Left colon (tissue), 2 donors: ENCODE data around the gene CLN6. TPM values are rescaled to one million over a fixed set of nuclear protein-coding genes. Genes with fewer than 3 reads are reported as not detected.

Experiments
- ATAC-seq: fragments of 200-7000 bp; cut with Tn5 transposase; one replicate; pipeline ENCODE4 v1.9.1; 2020; ENCODE audit warnings: mild to moderate bottlenecking, moderate library complexity
- DNase-seq, 2 donors: peaks; one replicate each; pipeline ENCODE4 v3.0.0-alpha.2; 2020
- intact Hi-C, 2 donors: fragments of 100-400 bp; cut with DNase I in 1 of 2; cut with micrococcal nuclease in 1 of 2; formaldehyde crosslinking; loops; one replicate each; pipeline versions ENCODE4 v1.11.2 to v1.14.0; 2022; cut with DNase I, micrococcal nuclease
- total RNA-seq, 2 donors: library from RNA; stranded (reverse); fragmentation: NEBNext Ultra II Directional; extraction: Animal tissue kit (Norgen Biotek cat#: 25700); gene quantifications; one replicate each; pipeline ENCODE4 v1.2.1, GENCODE V29; 2021
- donor health status: DM: no; HTN: no; CAD: no.
- donor health status: DM: yes; HTN: yes; CAD: no.

The CLN6 gene
- total RNA-seq, 2 donors from 2014 or later: 24.6 to 32.2 TPM

DNA sequence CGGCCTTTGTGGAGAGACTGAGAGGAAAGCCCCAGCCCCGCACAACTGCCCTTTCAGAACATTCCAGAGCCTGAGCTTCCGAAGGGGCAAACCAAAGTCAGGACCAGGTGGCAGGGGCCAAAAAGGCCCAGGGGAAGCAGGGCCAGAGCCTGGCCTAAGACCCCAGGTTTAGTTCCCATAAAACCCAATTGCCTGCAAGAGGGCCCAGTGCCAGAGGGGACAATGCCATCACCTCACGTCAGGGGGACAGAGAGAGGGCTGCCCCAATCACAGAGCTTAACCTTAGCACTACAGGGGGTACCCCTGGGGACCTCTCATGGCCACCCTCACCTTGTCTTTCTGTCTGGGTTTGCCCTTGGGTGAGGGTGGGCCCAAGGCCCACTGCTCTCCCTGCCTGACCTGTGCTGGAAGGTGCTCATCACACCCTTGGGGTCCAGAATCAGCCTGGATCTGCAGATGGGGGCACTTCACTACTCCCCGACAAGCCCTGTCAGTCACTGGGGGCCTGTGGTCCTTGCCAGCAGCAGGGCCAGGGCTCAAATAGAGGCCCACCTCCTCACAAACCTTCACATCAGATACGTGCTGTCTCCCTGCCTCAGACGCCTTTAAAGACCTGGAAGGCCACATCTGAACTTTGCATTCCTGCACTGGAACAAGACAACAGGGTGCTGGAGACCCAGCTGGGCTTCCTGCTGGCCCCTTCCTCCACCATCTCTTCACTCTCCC is 28.2 kb downstream of the CLN6 start:
- no peak for DNase-seq
- ATAC-seq: no peak
- intact Hi-C loops: no loop called here

DNA sequence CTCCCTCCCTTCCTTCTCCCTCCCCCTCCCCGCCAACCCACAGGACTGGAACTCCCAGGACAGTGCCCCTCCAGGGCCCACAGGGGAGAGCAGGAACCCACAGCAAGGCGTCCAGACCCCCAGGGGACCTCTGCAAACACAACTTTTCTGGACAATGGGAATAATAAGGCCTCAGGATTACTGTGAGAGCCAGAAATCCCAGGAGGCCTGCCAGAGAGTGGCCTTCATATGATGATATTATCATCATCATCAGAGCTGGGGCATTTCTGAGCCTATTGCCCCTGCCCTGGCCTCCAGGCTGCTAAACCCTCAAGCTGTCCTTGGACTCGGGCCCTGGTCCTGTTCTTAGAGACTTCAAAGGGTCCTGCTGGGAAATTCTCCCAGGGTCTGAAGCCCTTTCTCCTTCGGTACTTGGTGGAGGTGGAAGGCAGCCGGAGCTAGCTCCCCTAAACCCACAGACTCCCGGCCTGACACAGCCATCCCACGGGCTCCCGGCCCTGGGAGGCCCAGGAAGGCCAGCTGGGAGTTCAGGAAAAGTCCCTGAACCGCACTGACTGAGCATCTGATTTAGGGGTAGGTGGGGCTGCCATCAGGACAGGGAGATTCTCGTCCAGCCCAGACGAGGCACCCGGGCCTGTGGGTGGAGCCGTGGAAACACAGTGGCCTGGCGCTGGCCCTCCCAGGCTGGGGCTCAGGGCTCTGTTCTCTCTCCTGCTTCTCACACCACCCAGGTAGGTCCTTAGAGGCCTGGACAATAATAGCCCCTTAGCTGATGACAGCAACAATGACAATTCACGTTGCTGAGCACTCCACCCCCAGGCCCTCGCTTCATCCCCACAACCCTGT is 29.3 kb downstream of the CLN6 start:
- intact Hi-C loops: no loop called here
- ATAC-seq (no peak), DNase-seq (no peak)

DNA sequence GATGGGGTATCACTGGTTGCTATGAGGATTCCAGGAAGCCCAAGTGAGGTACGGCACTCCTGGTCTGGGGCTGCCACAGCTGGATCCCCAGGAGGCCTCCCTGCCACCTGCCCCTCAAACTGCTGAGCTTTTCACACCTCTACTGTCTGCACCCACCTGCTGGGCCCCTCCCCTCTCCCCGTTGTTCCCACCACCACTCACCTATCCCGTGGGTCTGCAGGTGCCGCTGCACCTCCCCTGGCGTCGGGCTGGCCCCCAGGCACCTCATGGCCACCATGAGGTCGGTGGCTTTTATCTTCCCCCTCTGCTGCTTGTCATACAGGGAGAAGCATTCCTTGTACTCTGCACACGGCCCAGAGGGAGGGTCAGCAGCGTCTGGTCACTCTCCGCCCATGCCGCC is 30.2 kb downstream of the CLN6 start:
- ATAC-seq (no peak), DNase-seq (no peak)
- intact Hi-C loops: no loop called here

DNA sequence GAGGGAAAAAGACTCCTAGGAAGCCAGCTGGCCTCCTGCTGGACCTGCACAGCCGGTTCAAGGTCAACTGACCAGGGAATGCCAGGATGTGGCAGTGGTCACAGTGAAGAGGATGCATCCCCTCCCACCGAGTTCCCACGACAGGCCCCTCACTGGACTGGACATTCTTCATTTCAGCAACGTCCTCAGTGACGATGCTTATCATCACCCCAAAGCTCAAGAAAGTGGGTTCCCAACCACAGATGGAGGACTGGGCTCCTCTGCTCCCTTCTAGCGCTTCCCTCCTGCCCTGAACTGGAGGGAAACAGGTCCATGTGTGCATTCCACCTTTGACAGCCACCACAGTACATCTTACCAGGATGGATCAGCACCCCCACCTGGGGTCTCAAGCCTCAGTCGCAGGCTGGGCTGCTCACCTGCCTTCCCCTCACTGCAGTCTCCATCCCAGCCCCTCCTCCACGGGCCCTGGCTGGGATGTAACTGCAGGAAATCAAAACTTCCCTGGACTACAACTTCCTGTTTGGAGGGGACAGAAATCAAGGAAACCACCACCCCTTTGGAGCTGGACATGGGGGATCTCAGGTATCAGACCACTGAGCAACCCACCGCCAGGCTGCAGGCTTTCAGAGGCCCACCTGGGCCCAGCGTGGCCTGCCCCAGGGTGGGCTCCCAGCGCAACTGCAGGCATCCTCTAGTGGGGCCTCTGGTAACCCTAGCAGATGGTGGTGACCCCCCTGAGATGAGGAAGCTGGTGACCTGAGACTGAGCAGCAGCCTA is 31.7 kb downstream of the CLN6 start:
- no peak for ATAC-seq
- intact Hi-C loops: no loop called here

DNA sequence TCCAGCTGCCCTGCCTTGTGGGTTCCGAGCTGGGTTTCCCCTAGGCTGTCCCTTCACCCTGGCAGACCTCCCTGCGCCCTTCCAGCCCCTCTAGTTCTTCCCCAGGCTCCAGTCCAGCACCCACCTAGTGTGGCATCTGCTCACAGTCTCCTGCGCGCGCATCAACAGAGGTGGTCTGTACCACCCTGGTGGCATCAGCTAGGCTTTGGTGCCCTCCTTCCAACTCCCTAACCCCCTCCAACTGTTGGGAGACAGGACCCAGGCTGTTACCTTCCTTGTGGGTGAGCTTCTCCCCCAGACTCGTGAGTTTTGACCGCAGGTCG is 32.4 kb downstream of the CLN6 start:
- DNase-seq (no peak), ATAC-seq (no peak)
- intact Hi-C loops: no loop called here

More for the DNA sequence above, 31.7 kb downstream of the CLN6 start:
- DNase-seq: no peak

DNA sequence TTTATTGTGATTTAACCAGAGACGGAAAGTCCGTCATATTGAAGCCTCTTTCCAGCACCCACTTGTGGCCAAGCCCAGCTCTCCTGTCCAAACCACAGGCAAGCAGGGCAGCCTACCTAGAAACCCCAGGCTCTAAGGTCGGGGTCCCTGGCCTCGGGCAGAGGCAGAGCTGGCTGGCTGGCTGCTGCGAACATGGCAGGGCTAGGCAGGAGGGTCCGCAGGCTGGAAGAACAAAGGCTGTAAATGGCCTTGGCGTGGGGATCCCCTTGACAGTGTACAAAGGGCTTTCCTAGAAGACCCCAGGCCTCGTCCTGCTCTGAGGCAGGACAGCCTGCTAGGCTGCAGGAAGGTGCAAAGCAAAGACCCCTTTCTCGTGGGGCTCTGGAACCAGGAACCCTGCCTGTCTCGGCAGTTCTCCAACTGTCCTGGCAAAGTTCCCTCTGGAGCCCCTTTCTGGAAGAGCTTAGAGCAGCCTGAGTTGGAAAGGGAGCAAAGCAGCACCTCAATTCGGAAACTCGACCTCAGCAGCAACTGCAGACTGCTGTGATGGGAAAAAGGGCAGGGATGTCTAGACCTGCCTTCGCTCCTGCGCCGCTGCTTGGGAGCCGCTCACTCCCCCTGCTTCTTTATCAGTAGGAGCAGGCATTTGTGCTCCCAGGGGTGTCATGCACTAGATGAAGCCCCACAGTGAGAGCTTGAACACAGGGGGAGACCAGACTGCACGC is 32.9 kb downstream of the CLN6 start:
- intact Hi-C loops: no loop called here
- no peak for ATAC-seq
- no peak for DNase-seq

DNA sequence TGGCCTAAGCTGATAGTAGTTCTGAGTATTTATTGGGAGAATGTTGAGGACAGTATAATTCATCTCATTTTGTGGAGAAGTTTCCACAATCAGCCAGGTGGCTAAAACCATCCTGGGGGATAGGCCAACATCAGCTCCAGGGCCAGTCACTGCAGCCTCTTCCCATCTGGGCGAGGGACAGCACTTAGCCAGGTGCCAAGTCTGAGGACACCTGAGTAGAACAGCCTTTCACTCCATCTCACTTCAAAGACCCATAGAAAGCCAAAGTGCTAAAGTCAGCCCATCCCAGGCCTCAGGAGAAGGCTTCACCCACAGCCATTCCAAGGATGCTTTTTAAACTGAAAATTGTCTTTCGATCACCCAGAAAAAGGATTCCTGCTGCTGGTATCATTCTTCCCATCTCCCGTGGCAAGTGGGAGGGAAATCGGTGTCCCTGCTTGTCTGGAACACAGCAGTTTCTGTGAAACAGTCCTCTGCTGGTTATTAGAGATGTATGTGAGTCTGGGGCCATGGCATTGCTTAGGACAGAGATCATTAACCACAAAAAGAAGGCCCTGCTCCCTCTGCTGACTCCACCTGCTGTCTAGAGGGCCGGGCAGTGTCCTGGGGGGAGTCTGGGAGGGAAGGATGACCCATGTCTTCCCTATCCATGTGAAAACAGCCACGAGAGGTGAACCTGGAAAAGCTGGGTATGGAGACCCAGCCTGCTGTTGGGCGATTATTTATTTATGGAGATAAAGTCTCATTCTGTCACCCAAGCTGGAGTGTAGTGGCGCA is 34.0 kb downstream of the CLN6 start:
- ATAC-seq (peak; percentile 5), DNase-seq (no peak)
- intact Hi-C loops: no loop called here

DNA sequence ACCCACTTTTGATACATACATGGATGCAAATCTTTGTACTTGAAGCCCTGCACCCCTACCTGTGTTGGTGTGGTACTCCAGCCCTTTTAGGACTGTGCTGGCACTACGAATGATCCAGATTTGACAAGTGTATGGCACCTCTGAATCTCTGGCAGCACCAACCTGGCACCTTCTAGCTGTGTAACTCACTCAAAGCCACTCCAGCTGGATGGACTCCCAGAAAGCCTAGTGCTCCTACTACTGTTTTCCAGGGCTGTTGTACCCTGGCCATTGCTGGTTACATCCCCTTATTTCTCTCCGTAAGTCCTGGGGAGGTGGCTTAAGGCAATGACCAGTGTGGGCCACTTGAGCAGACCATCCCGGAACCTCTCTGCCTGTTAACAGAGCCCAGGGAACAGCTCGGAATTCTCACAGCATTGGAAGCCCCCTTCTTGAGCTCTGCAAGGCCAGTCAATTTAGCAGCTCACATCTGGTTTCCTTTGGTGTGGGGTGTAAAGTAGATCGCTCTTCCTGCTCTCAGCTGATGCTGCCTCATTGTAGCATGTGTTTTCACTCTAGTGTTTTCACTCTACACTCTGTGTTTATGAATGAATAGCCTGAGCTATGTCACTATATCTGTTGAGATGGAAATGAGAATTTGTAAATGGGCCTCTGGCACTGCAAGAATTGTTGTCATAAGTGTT is 36.6 kb downstream of the CLN6 start:
- ATAC-seq (no peak), DNase-seq (no peak)
- intact Hi-C loops: no loop called here

DNA sequence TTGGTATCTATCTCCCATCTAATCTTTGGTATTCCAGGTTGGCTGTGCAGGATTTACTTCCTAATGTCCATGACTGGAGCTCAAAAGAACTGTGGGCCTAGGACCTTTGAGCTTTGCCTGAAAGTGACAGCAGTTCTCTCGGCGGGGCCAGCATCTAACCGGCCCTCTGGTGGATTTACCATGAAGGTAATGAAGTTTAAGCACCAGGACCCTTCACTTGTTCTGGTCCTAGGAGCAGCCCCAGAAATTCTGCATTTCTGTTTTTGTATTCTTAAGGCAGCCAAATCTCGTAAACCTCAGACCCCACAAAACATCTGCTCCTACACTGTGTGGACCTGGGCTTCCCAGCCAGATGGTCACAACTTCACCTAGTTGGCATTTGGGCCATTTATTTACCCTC is 37.4 kb downstream of the CLN6 start:
- intact Hi-C loops: no loop called here
- ATAC-seq (no peak), DNase-seq (no peak)

DNA sequence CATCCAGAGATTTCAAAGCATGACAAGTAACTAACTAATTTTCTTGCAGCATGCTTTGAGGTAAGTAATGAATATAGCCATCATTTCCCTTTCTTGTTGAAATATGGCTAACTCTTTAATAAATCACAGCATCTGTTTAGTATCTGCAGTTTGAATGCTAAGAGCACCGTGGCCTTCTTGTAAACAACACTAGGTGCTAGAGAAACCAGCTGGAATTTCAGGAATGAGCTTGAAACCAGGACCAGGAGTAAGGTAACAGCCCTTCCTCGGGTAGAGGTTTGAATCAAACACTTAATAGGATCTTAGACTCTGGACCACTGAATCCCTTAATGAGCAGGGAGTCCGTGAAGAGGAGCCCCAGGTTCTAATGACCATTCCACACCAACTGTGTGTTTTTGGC is 38.0 kb downstream of the CLN6 start:
- ATAC-seq (no peak), DNase-seq (no peak)
- intact Hi-C loops: no loop called here

DNA sequence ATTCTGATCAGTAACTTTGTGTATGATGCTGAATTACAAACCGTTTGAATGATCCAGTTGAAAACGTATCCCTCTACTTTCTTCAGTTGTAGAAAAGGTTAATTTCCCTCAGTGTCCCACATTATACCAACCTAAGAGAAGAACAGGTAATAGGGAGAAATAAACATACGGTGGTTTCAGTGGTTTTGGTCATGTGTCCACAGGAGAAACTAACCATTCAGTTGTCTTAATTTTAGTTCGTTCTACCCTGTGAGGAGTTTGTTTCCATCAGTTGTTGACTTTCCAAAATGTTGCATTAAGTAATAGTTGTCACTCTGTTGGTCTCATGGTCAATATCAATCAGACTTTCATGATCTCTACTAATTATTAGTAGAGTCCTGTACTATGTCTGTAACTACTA is 39.5 kb downstream of the CLN6 start:
- DNase-seq (no peak), ATAC-seq (no peak)
- intact Hi-C loops: no loop called here

DNA sequence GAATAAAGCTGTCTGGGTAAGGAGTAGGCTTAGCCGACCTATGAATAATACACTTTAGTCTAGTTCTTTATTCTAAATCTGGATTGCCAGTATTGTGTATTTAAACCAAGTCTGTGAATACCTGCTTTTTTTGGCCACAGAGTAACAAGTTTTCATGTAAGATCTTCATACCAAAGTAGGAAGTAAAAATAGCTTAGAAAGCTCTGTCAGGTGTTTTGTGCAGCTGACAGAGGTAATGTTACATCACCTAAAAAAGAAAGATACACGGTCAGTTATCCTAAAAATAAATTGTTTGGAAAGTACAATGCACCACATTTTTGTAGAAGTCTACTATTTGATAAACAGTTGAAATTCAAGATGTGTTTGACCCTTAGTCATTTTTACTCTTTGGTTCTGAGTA is 40.9 kb downstream of the CLN6 start:
- intact Hi-C loops: no loop called here
- DNase-seq (no peak), ATAC-seq (no peak)

DNA sequence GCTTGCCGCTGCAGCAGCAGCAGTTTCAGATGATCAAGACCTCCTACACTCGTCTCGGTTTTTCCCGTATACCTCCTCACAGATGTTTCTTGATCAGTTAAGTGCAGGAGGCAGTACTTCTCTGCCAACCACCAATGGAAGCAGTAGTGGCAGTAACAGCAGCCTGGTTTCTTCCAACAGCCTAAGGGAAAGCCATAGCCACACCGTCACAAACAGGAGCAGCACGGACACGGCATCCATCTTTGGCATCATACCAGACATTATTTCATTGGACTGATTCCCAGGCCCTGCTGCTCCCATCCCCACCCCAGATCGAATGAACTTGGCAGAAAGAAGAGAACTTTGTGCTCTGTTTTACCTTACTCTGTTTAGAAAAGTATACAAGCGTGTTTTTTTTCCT is 42.0 kb downstream of the CLN6 start:
- intact Hi-C loops: no loop called here
- DNase-seq: peak in 1 of 2 donors; percentile 66
- peak; percentile 88 for ATAC-seq

DNA sequence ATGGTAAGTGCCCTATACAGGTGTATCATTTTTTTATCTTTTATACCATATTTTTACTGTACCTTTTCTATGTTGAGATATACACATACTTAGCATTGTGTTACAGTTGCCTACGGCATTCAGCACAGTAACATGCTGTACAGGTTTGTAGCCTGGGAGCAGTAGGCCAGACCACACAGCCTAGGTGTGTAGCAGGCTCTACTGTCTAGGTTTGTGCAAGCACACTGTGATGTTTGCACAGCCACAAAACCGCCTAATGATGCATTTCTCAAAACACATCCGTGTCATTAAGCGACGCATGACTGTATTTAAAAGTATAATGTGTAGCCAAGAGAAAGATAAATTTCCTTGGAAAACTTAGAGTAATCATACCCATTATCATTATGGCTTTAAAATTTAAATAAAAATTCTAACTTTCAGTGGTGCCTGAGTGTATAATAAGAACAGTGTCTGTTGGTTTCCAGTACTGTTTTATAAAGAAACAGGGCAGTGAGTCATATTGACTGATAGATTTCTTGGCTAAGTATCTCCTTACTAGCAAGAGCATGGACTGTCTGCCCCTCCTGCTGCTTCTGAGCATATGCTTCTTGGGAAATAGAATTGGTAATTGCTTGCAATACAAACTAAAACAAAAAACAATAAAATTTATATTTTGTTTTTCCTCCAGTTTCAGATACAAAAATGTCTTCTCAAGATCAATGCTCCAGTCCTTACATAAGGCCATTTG is 42.7 kb downstream of the CLN6 start:
- no peak for DNase-seq
- no peak for ATAC-seq
- intact Hi-C loops: no loop called here

DNA sequence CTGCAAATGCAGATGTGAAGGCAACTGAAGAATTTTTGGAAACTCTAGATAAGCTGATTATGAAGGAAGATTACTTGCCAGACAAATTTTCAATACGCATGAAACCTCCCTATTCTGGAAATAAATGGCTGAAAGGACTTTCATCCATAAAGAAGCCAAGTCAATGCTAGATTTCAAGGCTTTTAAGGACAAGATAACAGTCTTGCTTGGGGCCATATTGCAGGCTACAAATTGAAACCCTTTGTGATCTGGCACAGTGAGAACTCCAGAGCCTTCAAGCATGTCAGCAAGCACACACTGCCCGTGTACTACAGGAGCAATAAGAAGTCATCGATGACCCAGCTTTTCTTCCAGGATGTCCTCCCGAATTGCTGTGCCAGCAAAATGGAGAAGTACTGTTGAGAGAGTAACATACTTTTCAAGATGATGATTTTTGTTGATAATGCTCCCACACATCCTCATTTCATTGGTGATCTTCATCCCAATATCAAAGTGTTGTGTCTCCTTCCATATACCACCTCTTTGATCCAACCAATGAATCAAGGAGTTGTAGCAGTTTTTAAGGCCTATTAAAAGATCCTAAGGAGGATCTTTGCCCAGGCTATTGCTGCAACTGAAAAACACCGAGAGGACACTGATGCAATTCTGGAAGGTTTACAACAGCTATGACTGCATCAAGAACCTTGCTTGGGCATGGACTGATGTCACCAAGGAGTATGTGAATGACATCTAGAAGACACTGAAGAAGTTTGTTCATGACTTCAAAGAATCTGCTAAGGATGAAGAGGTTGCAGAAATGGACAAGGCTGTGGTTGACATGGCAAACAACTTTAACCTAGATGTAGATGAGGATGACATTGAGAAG is 44.7 kb downstream of the CLN6 start:
- ATAC-seq (no peak), DNase-seq (no peak)
- intact Hi-C loops: no loop called here

DNA sequence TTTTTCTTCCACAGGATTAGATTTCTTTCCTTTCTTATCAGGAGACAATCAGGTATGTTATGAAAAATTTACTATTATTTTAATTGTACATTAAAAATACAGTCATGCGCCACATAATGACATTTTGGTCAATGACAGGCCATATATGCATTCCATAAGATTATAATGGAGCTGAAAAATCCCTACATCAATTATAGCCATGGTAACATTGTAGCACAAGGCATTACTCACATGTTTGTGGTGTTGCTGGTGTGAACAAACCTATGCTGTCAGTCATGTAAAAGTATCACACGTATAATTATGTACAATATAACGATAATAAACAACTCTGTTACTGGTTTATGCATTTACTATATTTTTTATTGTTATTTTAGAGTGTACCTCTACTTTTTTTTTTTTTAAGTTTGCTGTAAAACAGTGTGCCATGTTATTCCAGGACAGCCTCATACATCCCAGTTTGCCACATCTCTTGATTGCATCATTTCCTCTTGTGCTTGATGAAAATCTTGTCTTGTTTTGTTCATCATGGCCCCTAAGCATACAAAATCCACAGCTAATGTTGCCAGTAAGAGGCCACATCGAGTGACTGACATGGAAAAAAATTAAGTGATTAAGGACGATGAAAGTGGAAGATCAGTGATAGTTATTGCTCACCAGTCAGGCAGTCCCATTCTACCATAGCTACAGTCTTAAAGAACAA is 45.8 kb downstream of the CLN6 start:
- ATAC-seq (no peak), DNase-seq (no peak)
- intact Hi-C loops: no loop called here
